Fibroblast of skin of right quadriceps (primary cell): Measurements from ENCODE around the gene VMP1.
"Not testable (repeated sequence)": the region's sequence is repeated elsewhere in the genome, so short reads cannot be mapped to it uniquely, and the experiment has no call there.

Source experiments
- DNase-seq: peaks from one replicate; pipeline ENCODE4 v3.0.0-alpha.2; 2013

The VMP1 gene

GRCh38 chr17:59712862-59713261 lies 5.4 kb downstream of the VMP1 start:
- DNase-seq = no peak

- no peak for DNase-seq
These were observed 6.8 kb downstream of the VMP1 start for GRCh38 chr17:59714255-59714654.

- no peak for DNase-seq
These were observed 9.0 kb downstream of the VMP1 start for GRCh38 chr17:59716427-59716826.

GRCh38 chr17:59719526-59719925 lies 12.1 kb downstream of the VMP1 start:
- no peak for DNase-seq

- DNase-seq = no peak
These were observed 15.2 kb downstream of the VMP1 start for GRCh38 chr17:59722623-59723022.

GRCh38 chr17:59723041-59723440 lies 15.6 kb downstream of the VMP1 start:
- DNase-seq = no peak

DNA sequence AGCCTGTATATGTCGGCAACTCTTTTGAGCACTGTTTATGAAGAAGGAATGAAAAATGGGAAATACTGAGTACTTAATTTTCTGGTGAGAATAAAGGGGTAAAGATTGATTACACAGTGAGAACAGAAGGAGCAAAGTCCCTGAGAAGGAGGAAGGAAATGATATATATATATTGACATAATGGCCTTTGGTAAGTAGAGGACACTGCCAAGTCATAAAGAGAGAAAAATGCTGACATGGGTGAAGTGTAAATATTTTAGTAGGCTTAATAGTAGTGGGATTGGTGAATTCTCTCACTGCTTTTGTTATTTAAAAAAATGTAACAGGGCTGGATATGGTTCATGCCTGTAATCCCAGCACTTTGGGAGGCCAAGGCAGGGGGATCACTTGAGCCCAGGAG lies 16.2 kb downstream of the VMP1 start:
- DNase-seq = no peak

GRCh38 chr17:59725691-59726090 lies 18.2 kb downstream of the VMP1 start:
- no peak for DNase-seq

GRCh38 chr17:59727817-59728533 lies 20.5 kb downstream of the VMP1 start:
- DNase-seq = no peak

DNA sequence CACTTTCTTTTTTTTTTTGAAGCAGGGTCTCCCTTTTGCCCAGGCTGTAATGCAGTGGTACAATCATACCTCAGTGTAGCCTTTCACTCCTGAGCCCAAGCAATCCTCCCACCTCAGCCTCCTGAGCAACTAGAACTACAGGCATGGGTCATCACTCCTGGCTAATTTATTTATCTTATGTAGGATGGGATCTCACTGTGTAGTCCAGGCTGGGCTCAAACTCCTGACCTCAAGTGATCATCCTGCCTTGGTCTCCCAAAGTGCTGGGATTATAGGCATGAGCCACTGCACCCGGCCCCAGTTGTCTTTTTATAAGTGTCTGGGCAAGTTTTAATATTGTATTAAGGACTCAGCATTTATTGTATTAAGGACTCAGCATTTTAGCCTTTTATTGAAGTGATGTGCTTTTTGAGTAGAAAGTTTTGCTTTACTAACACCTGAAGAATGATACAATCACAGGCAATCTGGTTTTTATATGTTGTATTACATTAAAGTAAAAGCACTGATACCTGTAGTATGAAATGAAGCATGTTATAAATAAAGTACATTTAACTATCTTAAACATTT lies 22.9 kb downstream of the VMP1 start:
- no peak for DNase-seq

GRCh38 chr17:59733697-59734096 lies 26.2 kb downstream of the VMP1 start:
- DNase-seq = no peak

- no peak for DNase-seq
These were observed 26.8 kb downstream of the VMP1 start for GRCh38 chr17:59734226-59734625.

DNA sequence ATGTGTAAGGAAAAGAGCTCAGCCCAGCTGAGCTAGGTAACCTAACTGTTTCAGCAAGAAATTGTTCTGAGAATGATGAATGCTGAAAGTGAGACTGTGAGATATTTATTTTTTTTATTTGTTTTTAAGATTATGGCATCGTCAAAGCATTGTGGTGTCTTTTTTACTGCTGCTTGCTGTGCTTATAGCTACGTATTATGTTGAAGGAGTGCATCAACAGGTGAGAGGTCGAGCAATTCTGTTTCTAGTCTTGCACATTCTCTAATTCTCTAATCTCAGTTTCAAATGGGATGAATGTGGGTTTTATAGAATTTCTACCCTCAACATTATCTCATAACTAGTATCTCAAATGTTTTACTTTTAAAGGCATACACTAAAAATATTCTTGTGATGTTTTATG lies 29.9 kb downstream of the VMP1 start:
- no peak for DNase-seq

DNA sequence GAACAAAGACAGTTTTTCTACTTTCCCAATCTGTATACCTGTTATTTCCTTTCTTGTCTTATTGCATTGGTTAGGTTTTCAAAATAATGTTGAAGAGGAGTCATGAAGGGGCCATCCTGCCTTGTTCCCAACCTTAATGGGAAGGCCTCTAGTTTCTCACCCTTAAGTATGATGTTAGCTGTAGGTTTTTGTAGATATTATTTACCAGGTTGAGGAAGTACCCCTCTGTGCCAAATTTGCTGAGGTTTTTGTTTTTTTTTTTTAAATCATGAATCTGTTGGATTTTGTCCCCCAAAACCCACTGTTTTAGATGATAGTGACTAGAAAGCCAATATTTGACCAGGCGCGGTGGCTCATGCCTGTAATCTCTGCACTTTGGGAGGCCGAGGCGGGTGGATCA lies 36.4 kb downstream of the VMP1 start:
- no peak for DNase-seq

- no peak for DNase-seq
These were observed 37.6 kb downstream of the VMP1 start for GRCh38 chr17:59745040-59745439.

DNA sequence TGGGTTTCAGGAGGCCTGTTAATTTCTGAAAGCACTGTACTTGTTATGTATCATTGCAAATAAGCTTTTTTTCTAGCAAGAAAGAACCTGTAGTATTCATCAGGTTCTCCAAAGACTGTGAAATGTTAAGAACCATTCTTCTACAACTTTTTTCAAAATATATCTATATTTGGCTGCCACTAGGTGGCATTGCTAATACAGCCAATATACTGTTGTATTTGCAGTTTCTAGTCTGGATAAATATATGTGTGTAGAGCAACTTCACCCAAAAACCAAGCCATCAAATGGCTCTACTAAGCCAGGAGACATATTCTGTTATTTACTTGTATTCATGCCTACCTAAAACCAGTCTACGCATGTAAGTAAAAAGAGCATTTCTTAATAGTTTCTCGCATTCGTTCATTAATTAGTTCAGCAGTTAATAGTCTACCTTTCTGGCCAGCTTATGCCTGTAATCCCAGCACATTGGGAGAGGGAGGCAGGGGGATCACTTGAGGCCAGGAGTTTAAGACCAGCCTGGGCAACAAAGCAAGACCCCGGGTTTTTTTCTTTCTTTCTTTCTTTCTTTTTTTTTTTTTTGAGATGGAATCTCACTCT lies 39.5 kb downstream of the VMP1 start:
- peak; percentile 56 for DNase-seq

- DNase-seq = no peak
These were observed 41.1 kb downstream of the VMP1 start for GRCh38 chr17:59748591-59748990.

DNA sequence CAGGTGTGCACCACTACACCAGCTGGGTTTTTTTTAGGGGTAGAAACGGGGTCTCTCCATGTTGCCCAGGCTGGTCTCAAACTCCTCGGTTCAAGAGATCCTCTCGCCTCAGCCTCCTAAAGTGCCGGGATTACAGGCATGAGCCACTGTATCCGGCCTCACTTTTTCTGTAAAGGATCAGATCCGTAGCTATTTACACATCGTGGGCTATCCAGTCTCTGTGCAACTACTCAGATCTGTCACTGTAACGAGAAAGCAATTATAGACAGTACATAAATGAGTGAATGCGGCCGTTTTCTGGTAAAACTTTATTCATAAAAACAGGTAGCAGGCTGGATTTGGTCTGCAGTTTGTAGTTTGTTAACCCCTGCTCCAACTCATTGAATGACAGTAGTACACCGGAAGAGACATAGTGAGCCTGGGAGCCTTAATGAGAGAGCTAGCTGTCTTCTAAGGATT lies 44.5 kb downstream of the VMP1 start:
- DNase-seq = no peak

- peak; percentile 35 for DNase-seq
These were observed 45.0 kb downstream of the VMP1 start for GRCh38 chr17:59752446-59752845.

DNA sequence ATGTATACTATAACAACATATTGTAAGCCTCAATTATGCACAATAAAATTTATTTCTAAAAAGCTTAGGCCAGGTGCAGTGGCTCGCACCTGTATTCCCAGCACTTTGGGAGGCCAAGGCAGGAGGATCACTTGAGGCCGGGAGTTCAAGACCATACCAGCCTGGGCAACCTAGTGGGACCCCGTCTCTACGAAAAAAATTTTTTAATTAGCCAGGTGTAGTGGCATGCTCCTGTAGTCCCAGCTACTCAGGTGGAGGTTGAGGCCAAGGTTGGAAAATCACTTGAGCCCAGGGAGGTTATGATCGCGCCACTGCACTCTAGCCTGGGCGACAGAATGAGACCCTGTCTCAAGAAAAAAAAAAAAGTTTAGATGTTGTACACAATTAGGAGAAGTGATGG lies 45.5 kb downstream of the VMP1 start:
- no peak for DNase-seq

DNA sequence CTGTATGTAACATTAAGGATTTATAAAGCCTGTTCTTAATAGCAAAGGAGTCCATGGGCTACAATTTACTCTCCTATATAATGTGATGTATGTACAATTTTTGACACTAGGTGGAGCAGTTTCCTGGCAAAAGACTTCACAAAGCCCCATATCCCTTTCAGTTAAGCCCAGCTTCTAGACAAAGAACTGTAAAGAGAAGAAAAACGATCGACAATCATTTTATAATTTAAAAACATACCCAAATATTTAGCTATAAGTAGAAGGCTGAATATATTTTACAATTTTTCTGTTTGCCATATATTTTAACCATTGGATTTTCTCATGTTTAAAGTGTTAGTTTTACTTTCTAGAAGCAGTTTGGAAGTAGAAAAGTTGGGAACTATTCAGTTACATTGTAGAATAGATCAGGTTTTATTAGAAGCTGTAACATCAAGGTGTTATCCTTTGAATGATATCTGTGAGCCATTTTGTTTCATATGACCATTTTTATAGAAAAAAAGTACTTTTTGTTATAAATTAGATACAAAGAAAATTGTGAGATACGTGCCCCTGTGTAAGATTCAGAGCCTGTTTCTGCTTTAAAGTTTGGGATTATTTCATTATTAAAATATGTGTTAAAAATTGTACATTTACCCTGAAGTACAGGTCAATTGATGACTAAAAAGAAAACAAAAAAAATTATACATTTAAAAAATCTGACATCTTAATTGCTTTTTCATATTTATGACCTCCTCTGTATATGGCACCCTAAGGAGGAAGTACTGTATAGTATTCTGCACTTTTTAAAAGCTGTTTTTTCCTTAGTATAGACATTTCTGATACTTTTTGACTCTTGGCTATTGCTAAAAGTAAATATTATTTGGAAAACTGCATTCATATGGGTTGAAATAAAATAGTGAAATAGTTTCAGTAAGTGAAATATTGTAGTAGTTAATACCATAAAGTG lies 46.3 kb downstream of the VMP1 start:
- DNase-seq = peak; percentile 90

- peak; percentile 99 for DNase-seq
These were observed 47.1 kb downstream of the VMP1 start for GRCh38 chr17:59754552-59754951.

DNA sequence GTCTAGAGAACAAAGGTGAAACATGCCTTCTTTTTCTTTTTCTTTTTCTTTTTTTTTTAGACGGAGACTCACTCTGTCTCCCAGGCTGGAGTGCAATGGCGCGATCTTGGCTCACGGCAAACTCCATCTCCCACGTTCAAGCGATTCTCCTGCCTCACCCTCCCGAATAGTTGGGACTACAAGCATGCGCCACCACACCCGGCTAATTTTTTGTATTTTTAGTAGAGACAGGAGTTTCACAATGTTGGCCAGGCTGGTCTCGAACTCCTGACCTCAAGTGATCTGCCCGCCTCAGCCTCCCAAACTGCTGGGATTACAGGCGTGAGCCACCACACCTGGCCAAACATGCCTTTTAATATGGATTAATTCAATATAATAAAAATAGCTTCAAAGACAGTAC lies 47.6 kb downstream of the VMP1 start:
- not testable (repeated sequence) for DNase-seq
